Measurements from ENCODE around the gene TIGIT.

TIGIT gene

GRCh38 chr3:114350271-114350670 is 56.4 kb downstream of the TIGIT start:
- FAIRE-seq: no peak
- DNase-seq (ENCODE audit: insufficient read length, low spot score): no peak

GRCh38 chr3:114350690-114351089 is 56.9 kb downstream of the TIGIT start:
- DNase-seq (ENCODE audit: insufficient read length, low spot score): no peak
- no peak for FAIRE-seq

GRCh38 chr3:114351123-114351821 is 57.4 kb downstream of the TIGIT start:
- no peak for FAIRE-seq
- DNase-seq (ENCODE audit: insufficient read length, low spot score): no peak

- no peak for FAIRE-seq
- DNase-seq (ENCODE audit: insufficient read length, low spot score): no peak
These were observed 58.0 kb downstream of the TIGIT start for GRCh38 chr3:114351822-114352145.

- DNase-seq (ENCODE audit: insufficient read length, low spot score) (no peak), FAIRE-seq (no peak)
These were observed 61.8 kb downstream of the TIGIT start for GRCh38 chr3:114355653-114356052.

- no peak for FAIRE-seq
- DNase-seq (ENCODE audit: insufficient read length, low spot score): no peak
These were observed 62.2 kb downstream of the TIGIT start for GRCh38 chr3:114356066-114356465.

GRCh38 chr3:114356525-114356924 is 62.7 kb downstream of the TIGIT start:
- no peak for DNase-seq (ENCODE audit: insufficient read length, low spot score)
- no peak for FAIRE-seq
